Measurements from ENCODE around the gene NPTX1. TPM values are rescaled to one million over a fixed set of nuclear protein-coding genes. Genes with fewer than 3 reads are reported as not detected.

The NPTX1 gene
- polyA plus RNA-seq, 1 donor from 2014 or later, result 0.56 TPM

GRCh38 chr17:80502578-80502877, 26.1 kb upstream of the NPTX1 start:
- Histone ChIP-seq H3K9me3 (ENCODE audit: low read length) (no peaks in the 10 kb centered on the region), H4K20me1 (ENCODE audit: insufficient read depth) (no peaks in the 10 kb centered on the region), H3K27me3 (ENCODE audit: insufficient read depth, low read depth, low read length) (no peaks in the 10 kb centered on the region), H2AFZ (ENCODE audit: low read depth, low read length) (no peak overlapping the region), H3K4me2 (ENCODE audit: low read length) (no peak overlapping the region), H3K27ac (ENCODE audit: low read length) (no peak overlapping the region), H3K9me2 (ENCODE audit: insufficient read depth, low read length) (no peaks in the 10 kb centered on the region), H3K79me2 (replicated peaks; ENCODE audit: insufficient read depth, low read length) (no peaks in the 10 kb centered on the region), H3K4me3 (ENCODE audit: low read length) (no peak overlapping the region), H3F3A (ENCODE audit: insufficient read depth, low read length, poor library complexity, severe bottlenecking) (no peaks in the 10 kb centered on the region), H3K9ac (ENCODE audit: low read length) (no peak overlapping the region), H3K36me3 (ENCODE audit: insufficient read depth, low read length) (no peaks in the 10 kb centered on the region)
- TF ChIP-seq, protein P1, sequence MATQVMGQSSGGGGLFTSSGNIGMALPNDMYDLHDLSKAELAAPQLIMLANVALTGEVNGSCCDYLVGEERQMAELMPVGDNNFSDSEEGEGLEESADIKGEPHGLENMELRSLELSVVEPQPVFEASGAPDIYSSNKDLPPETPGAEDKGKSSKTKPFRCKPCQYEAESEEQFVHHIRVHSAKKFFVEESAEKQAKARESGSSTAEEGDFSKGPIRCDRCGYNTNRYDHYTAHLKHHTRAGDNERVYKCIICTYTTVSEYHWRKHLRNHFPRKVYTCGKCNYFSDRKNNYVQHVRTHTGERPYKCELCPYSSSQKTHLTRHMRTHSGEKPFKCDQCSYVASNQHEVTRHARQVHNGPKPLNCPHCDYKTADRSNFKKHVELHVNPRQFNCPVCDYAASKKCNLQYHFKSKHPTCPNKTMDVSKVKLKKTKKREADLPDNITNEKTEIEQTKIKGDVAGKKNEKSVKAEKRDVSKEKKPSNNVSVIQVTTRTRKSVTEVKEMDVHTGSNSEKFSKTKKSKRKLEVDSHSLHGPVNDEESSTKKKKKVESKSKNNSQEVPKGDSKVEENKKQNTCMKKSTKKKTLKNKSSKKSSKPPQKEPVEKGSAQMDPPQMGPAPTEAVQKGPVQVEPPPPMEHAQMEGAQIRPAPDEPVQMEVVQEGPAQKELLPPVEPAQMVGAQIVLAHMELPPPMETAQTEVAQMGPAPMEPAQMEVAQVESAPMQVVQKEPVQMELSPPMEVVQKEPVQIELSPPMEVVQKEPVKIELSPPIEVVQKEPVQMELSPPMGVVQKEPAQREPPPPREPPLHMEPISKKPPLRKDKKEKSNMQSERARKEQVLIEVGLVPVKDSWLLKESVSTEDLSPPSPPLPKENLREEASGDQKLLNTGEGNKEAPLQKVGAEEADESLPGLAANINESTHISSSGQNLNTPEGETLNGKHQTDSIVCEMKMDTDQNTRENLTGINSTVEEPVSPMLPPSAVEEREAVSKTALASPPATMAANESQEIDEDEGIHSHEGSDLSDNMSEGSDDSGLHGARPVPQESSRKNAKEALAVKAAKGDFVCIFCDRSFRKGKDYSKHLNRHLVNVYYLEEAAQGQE (IDR thresholded peaks at IDR 0.05; ENCODE audit: borderline replicate concordance), result no peak
- TF ChIP-seq MXI1 (conservative IDR thresholded peaks at IDR 0.05; ENCODE audit: poor library complexity, severe bottlenecking), result no peak

- Histone ChIP-seq H3K9me2 (ENCODE audit: insufficient read depth, low read length) (no peaks in the 10 kb centered on the region), H3K4me3 (ENCODE audit: low read length) (no peak overlapping the region), H3K79me2 (replicated peaks; ENCODE audit: insufficient read depth, low read length) (no peaks in the 10 kb centered on the region), H3K4me2 (ENCODE audit: low read length) (no peak overlapping the region), H3K36me3 (ENCODE audit: insufficient read depth, low read length) (no peaks in the 10 kb centered on the region), H3F3A (ENCODE audit: insufficient read depth, low read length, poor library complexity, severe bottlenecking) (no peaks in the 10 kb centered on the region), H4K20me1 (ENCODE audit: insufficient read depth) (no peaks in the 10 kb centered on the region), H3K9me3 (ENCODE audit: low read length) (no peaks in the 10 kb centered on the region), H3K27ac (ENCODE audit: low read length) (no peak overlapping the region), H3K9ac (ENCODE audit: low read length) (no peak overlapping the region), H2AFZ (ENCODE audit: low read depth, low read length) (no peak overlapping the region), H3K27me3 (ENCODE audit: insufficient read depth, low read depth, low read length) (no peaks in the 10 kb centered on the region)
- TF ChIP-seq, protein P2, sequence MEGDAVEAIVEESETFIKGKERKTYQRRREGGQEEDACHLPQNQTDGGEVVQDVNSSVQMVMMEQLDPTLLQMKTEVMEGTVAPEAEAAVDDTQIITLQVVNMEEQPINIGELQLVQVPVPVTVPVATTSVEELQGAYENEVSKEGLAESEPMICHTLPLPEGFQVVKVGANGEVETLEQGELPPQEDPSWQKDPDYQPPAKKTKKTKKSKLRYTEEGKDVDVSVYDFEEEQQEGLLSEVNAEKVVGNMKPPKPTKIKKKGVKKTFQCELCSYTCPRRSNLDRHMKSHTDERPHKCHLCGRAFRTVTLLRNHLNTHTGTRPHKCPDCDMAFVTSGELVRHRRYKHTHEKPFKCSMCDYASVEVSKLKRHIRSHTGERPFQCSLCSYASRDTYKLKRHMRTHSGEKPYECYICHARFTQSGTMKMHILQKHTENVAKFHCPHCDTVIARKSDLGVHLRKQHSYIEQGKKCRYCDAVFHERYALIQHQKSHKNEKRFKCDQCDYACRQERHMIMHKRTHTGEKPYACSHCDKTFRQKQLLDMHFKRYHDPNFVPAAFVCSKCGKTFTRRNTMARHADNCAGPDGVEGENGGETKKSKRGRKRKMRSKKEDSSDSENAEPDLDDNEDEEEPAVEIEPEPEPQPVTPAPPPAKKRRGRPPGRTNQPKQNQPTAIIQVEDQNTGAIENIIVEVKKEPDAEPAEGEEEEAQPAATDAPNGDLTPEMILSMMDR (IDR thresholded peaks at IDR 0.05; ENCODE audit: poor library complexity, severe bottlenecking), result no peak
- no peak for TF ChIP-seq TAF1 (IDR thresholded peaks at IDR 0.05; ENCODE audit: low read depth)
- TF ChIP-seq, protein P1 (IDR thresholded peaks at IDR 0.05; ENCODE audit: borderline replicate concordance), result no peak
- TF ChIP-seq EZH2 (IDR thresholded peaks at IDR 0.05; ENCODE audit: borderline replicate concordance, insufficient read depth, low read length, poor library complexity, severe bottlenecking), result no peak
- no peak for TF ChIP-seq POLR2AphosphoS5 (IDR thresholded peaks at IDR 0.05)
- TF ChIP-seq SMC3 (conservative IDR thresholded peaks at IDR 0.05; ENCODE audit: poor library complexity), result no peak
- no peak for TF ChIP-seq MXI1 (conservative IDR thresholded peaks at IDR 0.05; ENCODE audit: poor library complexity, severe bottlenecking)
Measured at GRCh38 chr17:80501741-80502577, 25.6 kb upstream of the NPTX1 start.

Measured in neural cell (in vitro differentiated cells).